ENCODE measurements around the gene OSBPL3.

GRCh38 chr7:24948739-24949138 is 31.2 kb downstream of the OSBPL3 start:
- no peak for TF ChIP-seq MAX (IDR thresholded peaks at IDR 0.05)
- TF ChIP-seq TAF1 (IDR thresholded peaks at IDR 0.05; ENCODE audit: low read depth): no peak
- no peak for TF ChIP-seq USF1 (IDR thresholded peaks at IDR 0.05)
- no peak for TF ChIP-seq NFIC (IDR thresholded peaks at IDR 0.05)
- no peak for TF ChIP-seq CEBPB (IDR thresholded peaks at IDR 0.05)
- TF ChIP-seq YY1 (IDR thresholded peaks at IDR 0.05; ENCODE audit: low read depth): no peak
- TF ChIP-seq EP300 (IDR thresholded peaks at IDR 0.05; ENCODE audit: borderline replicate concordance): no peak
